ENCODE measurements around the gene DNASE1L1.

DNA sequence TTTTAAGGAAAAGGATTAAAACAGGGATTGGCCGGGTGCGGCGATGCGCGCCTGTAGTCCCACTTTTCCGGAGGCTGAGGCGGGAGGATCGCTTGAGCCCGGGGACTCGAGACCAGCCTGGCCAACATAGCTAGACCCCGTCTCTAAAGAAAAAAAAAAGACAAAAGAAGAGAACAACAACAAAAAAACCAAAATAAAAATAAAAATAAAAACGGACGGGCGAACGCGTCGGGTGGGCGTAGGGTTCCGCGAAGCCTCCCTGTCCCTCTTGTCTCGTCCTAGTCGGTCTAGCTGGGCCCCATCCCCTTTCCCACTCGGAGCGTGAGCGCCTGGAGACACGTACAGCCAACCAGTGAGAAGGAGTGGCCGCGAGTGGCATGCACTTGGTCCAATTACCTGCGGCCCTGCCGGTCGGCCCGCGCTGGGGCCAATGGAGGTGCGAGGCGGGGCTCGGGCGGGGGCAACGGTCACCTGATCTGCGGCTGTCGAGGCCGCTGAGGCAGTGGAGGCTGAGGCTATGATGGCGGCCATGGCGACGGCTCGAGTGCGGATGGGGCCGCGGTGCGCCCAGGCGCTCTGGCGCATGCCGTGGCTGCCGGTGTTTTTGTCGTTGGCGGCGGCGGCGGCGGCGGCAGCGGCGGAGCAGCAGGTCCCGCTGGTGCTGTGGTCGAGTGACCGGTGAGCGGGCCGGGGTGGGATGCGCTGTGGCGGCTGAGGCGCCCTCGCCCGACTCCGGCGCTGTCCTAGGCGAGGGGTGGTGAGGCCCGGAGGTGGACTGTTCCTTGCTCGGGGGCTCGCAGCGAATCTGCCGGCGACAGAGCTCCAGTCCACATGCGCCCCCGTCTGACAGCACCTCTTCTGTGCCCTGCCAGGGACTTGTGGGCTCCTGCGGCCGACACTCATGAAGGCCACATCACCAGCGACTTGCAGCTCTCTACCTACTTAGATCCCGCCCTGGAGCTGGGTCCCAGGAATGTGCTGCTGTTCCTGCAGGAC lies 19.4 kb upstream of the DNASE1L1 start, which contains the start of gene ATP6AP1:
- TF ChIP-seq GATA3 (IDR thresholded peaks at IDR 0.05; ENCODE audit: low read depth, low read length): no peak
- no peak for TF ChIP-seq GATA2 (IDR thresholded peaks at IDR 0.05; ENCODE audit: low read depth, low read length)
